ENCODE results near the gene KCNQ1.

Gene KCNQ1

DNA sequence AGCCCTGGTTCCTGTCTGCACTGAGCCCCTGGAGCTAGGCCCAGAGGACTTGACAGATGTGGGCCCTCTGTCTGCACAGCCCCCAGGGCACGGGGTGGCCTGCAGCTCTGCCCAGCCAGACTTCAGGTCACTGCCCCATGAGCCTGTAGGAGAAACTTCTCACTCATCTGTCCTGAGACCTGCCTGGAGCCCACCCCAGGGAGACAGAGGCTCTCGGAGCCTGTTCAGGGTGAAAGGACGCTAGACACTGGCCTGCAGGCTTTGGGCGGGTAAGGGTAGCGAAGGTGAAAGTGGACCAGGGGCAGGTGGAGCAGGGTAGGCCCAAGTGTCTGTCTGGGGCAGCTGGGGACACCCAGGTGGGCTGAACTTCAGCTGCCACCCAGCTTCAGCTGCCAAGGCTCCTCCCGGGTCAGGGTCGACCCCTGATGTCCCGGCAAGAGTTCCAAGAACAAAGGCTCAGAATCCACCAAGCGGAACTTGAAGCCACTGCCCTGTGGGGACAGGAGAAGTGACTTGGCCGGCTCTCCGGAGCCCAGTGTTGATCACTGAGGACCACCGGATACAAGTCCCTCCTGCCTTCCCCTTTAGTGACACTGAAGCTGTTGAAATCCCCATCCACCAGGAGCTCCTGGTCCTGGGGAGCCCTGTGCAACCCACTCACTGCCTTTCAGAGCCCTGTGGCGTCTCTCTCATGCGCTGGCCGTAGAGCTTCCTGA, 90.3 kb downstream of the KCNQ1 start:
- Mint-ChIP-seq H3K36me3 (ENCODE audit: low read depth) (no peaks in the 10 kb centered on the region), H3K4me3 (no peak overlapping the region), H3K4me1 (ENCODE audit: low read depth) (peaks cover 14% of the 10 kb centered on the region), H3K27me3 (no peaks in the 10 kb centered on the region), H3K27ac (no peak overlapping the region), H3K9me3 (no peaks in the 10 kb centered on the region)

DNA sequence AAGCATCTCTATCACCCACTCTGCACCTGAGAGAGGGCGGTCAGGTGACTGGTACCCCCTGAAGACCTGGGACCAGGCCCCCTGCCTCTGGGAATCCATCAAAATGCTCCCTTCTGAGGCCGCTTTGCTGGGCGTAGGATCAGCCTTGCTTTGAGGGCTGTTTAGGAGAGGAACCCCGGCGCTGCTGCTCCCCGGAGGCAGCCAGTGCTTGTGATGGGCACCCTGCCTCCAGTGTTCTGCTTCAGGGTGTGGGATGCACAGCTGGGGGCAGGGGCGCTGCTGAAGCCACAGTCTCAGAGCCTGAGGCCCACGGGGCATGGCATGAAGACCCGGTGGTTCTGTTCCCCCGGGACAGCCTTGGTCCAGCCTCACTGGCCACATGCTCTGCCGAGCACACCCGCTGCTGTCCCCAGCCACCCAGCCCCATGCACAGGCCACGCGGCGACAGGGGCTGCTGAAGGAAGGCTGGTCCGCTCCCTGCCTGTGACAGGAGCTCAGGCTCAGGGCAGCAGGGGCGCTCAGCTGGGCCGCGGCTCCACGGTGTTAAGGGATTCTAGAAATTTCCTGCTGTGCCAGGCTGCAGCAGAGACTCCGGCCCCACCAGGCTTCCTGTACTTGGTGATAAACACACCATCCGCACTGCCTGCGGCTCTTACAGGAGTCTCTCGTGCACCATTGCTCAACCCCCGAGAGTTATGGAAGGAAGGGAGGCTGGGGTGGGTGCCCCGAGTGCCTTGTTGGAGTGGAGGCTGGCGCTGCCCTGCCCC, 91.0 kb downstream of the KCNQ1 start:
- no peaks in the 10 kb centered on the region for H3K27me3 Mint-ChIP-seq
- no peak overlapping the region for H3K4me3 Mint-ChIP-seq
- no peak overlapping the region for H3K27ac Mint-ChIP-seq
- no peaks in the 10 kb centered on the region for H3K9me3 Mint-ChIP-seq
- H3K4me1 Mint-ChIP-seq (ENCODE audit: low read depth): peaks cover 14% of the 10 kb centered on the region
- no peaks in the 10 kb centered on the region for H3K36me3 Mint-ChIP-seq (ENCODE audit: low read depth)

DNA sequence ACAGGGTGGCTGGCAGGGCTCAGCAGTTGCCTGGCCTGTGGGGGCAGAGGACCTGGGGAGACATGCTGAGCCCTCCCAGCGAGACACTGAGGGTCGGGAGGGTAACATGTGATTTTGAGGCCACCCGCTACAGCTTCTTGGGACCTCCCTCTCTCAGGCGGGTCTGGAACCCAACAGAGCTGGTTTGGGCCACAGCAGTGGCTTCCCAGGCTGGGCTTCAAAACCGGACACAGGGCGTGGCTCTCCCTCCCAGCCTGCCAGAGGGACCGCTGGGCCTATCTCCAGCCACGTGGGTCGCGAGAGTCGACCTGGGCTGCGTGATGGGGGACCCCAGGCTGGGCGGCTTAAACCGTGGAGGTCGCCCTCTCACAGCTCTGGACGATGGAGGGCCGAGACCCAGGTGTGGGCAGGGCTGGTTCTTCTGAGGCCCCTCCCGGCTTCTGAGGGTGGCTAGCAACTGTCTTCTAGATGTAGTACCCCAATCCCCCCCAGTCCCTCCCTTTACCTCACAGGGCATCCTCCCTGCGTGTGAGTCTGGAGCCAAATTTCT, 91.7 kb downstream of the KCNQ1 start:
- Mint-ChIP-seq H3K36me3 (ENCODE audit: low read depth) (no peaks in the 10 kb centered on the region), H3K4me3 (no peak overlapping the region), H3K27me3 (no peaks in the 10 kb centered on the region), H3K27ac (no peak overlapping the region), H3K9me3 (no peaks in the 10 kb centered on the region), H3K4me1 (ENCODE audit: low read depth) (peaks cover 14% of the 10 kb centered on the region)

DNA sequence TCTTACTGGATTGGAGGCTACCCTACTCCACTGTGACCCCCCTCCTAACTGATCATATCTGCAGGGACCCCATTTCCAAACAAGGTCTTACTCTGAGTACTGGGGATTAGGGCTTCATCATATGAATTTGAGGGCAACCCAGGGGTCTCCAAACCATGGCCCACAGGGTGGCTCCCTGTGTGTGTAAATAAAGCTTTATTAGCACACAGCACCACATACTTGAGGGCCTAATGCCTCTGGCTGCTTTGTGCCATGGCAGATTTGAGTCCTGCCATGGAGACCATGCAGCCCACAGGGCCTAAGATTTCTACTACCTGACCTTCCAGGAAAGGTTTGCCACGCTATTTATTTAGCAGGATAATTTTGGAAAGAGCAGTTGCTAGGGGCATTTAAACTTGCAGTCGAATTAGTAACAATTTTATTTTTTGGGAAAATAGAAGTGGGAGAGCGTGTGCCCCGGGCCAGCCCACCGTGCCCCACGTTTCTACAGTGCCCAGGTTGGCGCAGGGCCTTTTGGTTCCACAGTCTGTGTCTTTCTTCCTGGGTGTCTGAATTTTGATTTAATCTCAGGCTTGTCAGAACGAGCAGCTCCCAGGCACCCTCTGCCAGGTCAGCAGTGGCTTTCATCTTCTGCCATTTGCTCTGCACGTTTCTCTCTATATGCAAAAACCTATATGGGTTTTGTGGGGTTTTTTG, 92.3 kb downstream of the KCNQ1 start:
- Mint-ChIP-seq H3K27me3 (no peaks in the 10 kb centered on the region), H3K4me1 (ENCODE audit: low read depth) (peaks cover 14% of the 10 kb centered on the region), H3K9me3 (no peaks in the 10 kb centered on the region), H3K36me3 (ENCODE audit: low read depth) (no peaks in the 10 kb centered on the region), H3K27ac (no peak overlapping the region), H3K4me3 (no peak overlapping the region)

DNA sequence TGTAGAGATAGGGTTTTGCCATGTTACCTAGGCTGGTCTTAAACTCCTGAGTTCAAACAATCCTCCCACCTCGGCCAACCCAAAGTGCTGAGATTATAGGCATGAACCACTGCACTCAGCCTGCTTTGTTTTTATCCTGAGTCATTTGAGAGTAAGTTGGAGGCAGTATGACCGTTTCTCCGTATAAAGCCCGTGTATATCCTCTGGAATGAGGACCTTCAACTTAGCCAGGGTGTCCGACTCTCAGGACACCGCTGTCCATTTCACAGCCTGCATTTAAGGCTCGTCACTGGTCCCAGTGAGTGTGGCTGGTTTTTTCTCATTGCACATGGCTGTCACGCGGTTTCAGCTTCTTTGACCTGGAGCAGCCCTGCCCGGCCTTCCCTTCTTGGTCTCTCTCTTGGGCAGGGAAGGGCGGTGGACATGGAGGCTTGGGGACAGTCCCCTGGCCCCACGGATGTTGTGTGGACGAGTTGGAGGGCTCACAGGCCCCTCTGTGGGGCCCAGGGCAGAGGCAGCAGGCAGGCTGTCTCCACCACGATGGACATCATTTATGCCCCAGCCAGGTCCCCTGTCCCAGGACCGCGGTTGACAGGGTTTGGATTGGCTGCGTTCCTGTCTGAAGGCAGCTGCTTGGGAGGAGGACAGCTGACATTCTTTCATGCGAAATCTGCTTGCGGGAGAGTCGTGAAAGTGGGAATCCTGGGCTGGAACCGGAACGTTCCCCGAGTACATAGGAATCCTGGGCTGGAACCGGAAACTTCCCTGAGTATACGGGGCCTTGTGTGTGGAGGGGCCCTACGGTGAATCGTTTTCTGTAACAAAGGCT, 93.3 kb downstream of the KCNQ1 start:
- Mint-ChIP-seq H3K27me3 (no peaks in the 10 kb centered on the region), H3K4me1 (ENCODE audit: low read depth) (peaks cover 12% of the 10 kb centered on the region), H3K36me3 (ENCODE audit: low read depth) (no peaks in the 10 kb centered on the region), H3K4me3 (no peak overlapping the region), H3K27ac (no peak overlapping the region), H3K9me3 (no peaks in the 10 kb centered on the region)

DNA sequence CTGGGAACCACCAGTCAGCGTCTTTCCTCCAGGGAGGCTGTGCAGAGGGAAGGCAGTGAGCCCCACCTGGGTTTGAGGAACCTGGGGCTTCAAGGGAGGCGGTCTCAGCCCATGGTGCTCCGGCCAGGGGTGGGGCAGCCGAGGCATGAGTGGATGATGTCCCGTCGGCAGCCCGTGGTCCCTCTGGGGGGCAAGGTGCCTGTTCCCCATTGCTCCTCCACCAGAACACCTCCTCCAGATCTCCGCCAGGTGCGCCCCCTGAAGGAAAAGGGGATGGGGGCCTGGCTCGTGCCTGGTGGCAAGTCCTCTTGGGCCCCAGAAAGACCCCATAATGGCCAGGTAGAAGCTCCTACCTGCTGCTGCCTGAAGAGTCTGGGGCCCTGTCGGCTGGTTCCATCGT, 94.1 kb downstream of the KCNQ1 start:
- H3K36me3 Mint-ChIP-seq (ENCODE audit: low read depth): no peaks in the 10 kb centered on the region
- H3K4me3 Mint-ChIP-seq: no peak overlapping the region
- no peaks in the 10 kb centered on the region for H3K9me3 Mint-ChIP-seq
- no peaks in the 10 kb centered on the region for H3K27me3 Mint-ChIP-seq
- H3K4me1 Mint-ChIP-seq (ENCODE audit: low read depth): peaks cover 4% of the 10 kb centered on the region
- no peak overlapping the region for H3K27ac Mint-ChIP-seq

DNA sequence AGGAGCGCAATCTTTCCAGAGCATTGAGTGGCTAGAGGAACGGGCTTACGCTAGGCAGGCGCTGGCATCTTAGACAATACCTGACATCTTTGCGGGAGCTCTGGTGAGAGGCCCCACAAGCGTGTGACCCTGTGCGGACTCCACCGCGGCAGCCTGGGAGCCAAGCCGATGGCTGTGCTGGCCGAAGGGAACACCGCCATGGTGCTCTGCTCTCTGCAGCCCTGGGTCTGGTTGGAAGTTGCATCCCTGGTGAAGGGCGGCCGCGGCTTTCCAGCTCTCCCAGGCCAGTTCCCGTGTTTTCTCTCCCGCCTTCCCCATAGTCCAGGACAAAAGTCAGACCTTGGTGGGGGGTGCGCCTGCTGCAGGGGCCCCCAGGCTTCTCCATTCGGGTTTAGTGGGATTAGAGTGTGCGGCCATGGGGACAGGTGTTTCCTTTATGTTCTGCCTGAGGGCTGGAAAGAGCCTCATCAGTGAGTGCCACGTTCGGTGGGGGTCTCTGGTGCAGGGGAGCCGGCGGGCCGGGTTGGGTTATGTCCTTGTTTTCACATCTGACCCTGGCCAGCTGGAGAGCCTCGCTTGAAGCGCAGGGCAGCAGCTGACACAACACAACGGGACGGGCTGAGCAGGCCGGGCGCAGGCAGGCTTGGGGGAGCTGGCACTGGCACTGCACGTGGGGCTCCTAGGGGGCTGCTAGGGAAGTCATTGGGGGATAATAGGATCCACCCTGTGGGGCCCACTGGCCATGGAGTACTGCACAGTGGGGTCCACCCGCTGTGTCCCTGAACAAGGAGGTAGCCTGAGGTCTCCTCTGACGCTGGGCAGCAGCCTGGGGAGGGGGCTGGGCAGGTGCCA, 94.8 kb downstream of the KCNQ1 start:
- Mint-ChIP-seq H3K27ac (no peak overlapping the region), H3K9me3 (no peaks in the 10 kb centered on the region), H3K27me3 (no peaks in the 10 kb centered on the region), H3K4me1 (ENCODE audit: low read depth) (peaks cover 3% of the 10 kb centered on the region), H3K36me3 (ENCODE audit: low read depth) (no peaks in the 10 kb centered on the region), H3K4me3 (no peak overlapping the region)

DNA sequence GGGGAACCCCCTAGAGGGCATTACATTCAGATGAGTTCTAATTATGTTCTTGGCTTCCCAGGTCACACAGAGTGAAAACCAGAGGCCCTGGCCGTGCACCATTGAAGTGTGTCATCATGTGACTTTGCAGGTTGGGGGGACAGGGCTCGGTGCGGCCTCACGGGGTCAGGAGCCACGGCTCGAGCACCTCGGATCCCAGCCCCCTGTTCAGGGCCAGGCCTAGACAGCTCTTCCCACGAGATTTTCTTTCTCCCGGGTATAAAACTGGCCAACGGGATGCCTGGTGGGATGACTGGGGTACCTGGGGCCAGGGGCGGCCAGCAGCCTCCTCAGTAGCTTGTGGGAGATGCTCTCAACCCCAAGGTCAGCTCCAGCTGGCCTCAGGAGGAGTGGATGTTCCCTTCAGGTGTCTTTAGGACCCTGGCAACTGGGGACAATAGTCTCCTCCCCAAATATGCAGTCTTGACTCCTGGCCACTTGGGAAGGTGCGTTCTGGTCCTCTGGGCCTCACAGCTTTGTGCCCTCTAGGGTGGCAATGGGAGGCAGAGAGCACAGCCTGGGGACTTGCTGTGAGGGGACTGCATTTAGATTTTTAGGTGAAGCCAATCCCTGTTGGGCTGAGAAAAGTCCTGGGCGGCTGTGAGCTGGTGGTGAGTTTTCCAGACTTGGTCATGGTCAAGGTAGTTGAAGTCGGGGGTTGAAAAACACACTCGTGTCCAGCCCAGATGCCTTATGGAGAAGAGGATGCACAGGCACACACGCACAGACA, 95.6 kb downstream of the KCNQ1 start:
- Mint-ChIP-seq H3K4me1 (ENCODE audit: low read depth) (peaks cover 3% of the 10 kb centered on the region), H3K36me3 (ENCODE audit: low read depth) (no peaks in the 10 kb centered on the region), H3K9me3 (no peaks in the 10 kb centered on the region), H3K4me3 (no peak overlapping the region), H3K27me3 (no peaks in the 10 kb centered on the region), H3K27ac (no peak overlapping the region)

DNA sequence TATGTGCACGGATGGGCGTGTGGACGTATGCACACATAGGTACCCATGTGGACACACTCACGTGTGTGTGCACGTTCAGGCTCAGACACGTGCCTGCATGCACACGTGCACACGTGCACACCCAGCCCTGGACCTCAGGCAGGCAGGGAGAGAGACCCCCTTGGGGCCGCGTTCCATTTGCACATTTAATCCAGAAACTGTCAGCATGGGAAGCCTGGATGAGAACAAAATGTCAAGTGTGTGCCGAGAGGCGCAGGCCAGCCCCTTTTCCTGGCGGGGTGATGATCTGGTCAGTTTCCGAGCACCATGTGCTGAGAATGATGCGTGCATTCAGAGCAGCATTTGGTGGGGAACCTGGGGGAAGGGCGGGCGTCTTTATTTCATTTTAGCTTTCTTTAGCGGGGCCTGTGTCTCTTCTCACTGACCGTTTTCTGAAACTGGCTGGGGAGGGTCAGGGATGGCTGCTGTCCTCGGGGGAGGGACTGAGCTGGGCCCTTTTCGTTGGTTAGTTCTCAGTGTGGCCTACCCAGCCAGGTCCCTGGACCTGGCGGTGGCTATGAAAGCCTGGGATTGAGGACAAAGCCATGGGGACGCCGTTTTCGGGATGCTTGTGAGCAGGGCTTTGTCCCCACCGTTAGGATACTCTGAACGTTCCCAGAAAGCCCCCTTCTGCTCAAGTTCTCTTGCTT, 96.3 kb downstream of the KCNQ1 start:
- Mint-ChIP-seq H3K27ac (no peak overlapping the region), H3K4me3 (no peak overlapping the region), H3K4me1 (ENCODE audit: low read depth) (peaks cover 3% of the 10 kb centered on the region), H3K27me3 (no peaks in the 10 kb centered on the region), H3K9me3 (no peaks in the 10 kb centered on the region), H3K36me3 (ENCODE audit: low read depth) (no peaks in the 10 kb centered on the region)

DNA sequence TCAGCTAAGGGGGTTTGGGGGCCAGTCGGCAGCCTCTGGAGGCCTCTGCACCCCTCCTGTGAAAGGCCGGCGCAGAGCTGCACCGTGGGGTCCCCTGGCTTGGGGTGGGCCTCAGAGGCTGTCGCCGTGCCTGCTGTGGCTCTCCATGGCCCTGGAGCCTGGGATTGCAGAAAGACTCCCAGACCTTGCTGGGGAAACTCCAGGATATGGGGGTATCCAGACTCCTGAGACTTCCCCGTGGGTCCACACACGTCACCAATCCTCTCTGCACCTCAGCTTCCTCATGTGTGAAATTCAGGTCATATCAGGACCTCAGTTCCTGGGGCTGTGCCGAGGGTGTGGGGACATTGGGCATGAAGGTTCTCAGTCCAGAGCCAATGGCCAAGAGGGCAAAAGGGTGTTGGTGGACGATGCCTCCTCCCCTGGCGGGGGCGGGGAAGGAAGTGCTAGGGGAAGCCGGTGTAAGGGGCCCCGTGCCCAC, 97.1 kb downstream of the KCNQ1 start:
- Mint-ChIP-seq H3K4me1 (ENCODE audit: low read depth) (peaks cover 3% of the 10 kb centered on the region), H3K36me3 (ENCODE audit: low read depth) (no peaks in the 10 kb centered on the region), H3K4me3 (no peak overlapping the region), H3K27me3 (no peaks in the 10 kb centered on the region), H3K9me3 (no peaks in the 10 kb centered on the region), H3K27ac (no peak overlapping the region)

DNA sequence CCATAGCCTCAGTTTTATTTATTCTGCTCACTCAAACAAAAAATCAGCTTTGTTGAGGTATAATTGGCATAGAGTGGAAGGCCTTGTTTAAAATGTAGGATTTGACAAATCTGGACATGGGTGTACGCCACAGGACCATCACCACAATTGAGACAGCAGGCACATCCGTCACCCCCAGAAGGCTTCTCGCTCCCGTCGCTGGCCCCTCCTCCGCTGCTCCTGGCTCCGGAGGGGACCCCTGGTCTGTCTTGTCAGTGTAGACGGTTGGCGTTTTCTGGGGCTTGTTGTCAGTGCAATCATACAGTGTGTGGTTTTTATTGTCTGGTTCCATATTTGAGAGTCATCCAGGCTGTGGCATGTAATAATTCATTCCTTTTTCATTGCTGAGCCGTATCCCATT, 97.6 kb downstream of the KCNQ1 start:
- Mint-ChIP-seq H3K27ac (no peak overlapping the region), H3K4me1 (ENCODE audit: low read depth) (peaks cover 3% of the 10 kb centered on the region), H3K27me3 (no peaks in the 10 kb centered on the region), H3K36me3 (ENCODE audit: low read depth) (no peaks in the 10 kb centered on the region), H3K4me3 (no peak overlapping the region), H3K9me3 (no peaks in the 10 kb centered on the region)

DNA sequence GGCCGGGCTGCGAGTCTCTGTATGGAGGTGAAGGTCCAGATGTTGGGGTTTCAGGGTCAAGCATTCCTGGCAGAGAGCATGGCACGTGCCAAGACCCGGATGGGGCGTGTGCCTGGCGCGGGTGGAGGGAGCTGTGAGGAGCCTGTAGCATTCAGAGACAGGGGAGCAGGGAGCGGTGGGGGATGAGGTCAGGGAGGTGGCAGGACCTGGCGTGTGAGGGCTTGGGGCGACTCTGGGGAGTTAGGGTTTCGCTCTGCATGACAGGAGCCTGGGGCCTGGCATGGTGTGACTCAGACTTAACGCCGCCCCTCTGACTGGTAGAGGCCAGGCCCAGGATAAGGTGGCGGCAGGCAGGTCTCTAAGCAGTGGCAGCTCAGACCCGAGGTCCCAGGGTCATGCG, 103.0 kb downstream of the KCNQ1 start:
- Mint-ChIP-seq H3K9me3 (no peaks in the 10 kb centered on the region), H3K27ac (no peak overlapping the region), H3K36me3 (ENCODE audit: low read depth) (no peaks in the 10 kb centered on the region), H3K27me3 (no peaks in the 10 kb centered on the region), H3K4me3 (no peak overlapping the region), H3K4me1 (ENCODE audit: low read depth) (peaks cover 2% of the 10 kb centered on the region)

DNA sequence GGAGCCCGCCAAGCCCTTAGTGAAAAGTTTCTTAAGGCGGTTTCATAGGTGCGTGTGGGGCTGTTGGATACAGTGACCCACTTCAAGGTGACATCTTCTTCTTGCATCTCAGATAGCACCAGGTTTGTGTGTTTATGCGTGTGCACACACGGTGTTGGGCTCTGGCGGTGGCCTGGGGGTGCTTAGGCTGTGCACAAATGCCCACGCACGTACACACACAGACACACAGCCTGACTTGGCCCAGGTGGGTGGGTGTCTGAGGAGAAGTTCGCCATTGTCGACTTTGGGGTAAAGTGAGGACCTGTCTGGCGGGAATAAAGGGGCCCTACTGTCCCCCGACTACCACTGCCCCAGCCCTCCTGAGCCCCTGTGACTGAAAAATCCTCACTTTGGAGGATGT, 103.8 kb downstream of the KCNQ1 start:
- Mint-ChIP-seq H3K36me3 (ENCODE audit: low read depth) (no peaks in the 10 kb centered on the region), H3K4me3 (no peak overlapping the region)

More for the DNA sequence above, 103.8 kb downstream of the KCNQ1 start:
- Mint-ChIP-seq H3K9me3 (no peaks in the 10 kb centered on the region), H3K4me1 (ENCODE audit: low read depth) (no peaks in the 10 kb centered on the region), H3K27ac (no peak overlapping the region), H3K27me3 (no peaks in the 10 kb centered on the region)

All from stimulated activated naive CD8-positive, alpha-beta T cell treated with anti-CD3 and anti-CD28 coated beads, Interleukin-15, Interleukin-2, amounts not matched to agents 100 ng/mL and 50 ng/mL, for 24 hours (primary cell).